Sigmoid colon (tissue), 4 donors: ENCODE results near the gene TRIM24.

Experiments used
- CTCF ChIP-seq, 4 experiments: fragments of 450-650 bp in 3 of 4; fragments of 200-600 bp in 1 of 4; IDR thresholded peaks; one replicate each; pipeline ENCODE4 v1.5.1; 2016 to 2019; ENCODE audit warnings: antibody characterized with exemption in 4 of 4, mild to moderate bottlenecking in 3 of 4, moderate library complexity in 2 of 4
- POLR2AphosphoS5 ChIP-seq, 4 donors: sonication (generic); formaldehyde crosslinking; IDR thresholded peaks; one replicate each; pipeline ENCODE4 v1.6.1; 2017; ENCODE audit warnings: antibody characterized with exemption in 4 of 4

GRCh38 chr7:138625084-138625848 lies 165.2 kb downstream of the TRIM24 start:
- no peak for TF ChIP-seq CTCF (IDR thresholded peaks at IDR 0.05)
- TF ChIP-seq POLR2AphosphoS5 (IDR thresholded peaks at IDR 0.05), result no peak
